MM.1S (cell line): ENCODE results near the gene C2orf66.

Experiments used
- EZH2phosphoT487 ChIP-seq: fragments of 300-600 bp; sonication (generic); IDR thresholded peaks from 2 replicates; pipeline ENCODE4 v1.6.1; 2018; ENCODE audit warnings: antibody characterized with exemption, low read length
- TF ChIP-seq, protein P1 (sequence below): fragments of 300-600 bp; sonication (generic); IDR thresholded peaks from 2 replicates; pipeline ENCODE4 v1.5.1; 2016; ENCODE audit warnings: antibody characterized with exemption, low read length, mixed read lengths

DNA sequence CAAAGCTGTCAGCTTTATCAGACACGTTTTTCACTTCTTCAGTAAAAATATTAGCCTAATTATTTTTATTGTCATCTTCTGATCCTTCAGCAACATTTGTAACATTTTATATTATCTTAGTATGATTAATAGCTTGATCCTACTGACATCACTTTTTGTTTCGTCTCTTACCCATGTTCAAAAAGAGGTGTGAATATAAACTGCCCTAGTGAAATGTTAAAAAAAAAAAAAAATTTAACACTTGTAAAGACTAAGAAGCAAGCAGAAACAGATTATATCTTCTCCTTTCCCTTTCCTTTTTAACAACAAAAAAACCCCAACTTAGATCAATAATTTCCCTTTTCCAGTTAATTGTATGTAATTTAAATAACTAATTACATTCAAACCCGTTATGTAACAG lies 36.2 kb upstream of the C2orf66 start:
- TF ChIP-seq, protein P1, sequence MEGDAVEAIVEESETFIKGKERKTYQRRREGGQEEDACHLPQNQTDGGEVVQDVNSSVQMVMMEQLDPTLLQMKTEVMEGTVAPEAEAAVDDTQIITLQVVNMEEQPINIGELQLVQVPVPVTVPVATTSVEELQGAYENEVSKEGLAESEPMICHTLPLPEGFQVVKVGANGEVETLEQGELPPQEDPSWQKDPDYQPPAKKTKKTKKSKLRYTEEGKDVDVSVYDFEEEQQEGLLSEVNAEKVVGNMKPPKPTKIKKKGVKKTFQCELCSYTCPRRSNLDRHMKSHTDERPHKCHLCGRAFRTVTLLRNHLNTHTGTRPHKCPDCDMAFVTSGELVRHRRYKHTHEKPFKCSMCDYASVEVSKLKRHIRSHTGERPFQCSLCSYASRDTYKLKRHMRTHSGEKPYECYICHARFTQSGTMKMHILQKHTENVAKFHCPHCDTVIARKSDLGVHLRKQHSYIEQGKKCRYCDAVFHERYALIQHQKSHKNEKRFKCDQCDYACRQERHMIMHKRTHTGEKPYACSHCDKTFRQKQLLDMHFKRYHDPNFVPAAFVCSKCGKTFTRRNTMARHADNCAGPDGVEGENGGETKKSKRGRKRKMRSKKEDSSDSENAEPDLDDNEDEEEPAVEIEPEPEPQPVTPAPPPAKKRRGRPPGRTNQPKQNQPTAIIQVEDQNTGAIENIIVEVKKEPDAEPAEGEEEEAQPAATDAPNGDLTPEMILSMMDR = no peak
- TF ChIP-seq EZH2phosphoT487 = no peak
